HEK293T (cell line): Measurements from ENCODE around the gene TAAR8.

Experiments
- ARNT ChIP-seq: fragments of 450-650 bp; IDR thresholded peaks from 2 replicates; pipeline ENCODE4 v1.6.1; 2017; ENCODE audit warnings: mild to moderate bottlenecking
- BHLHE40 ChIP-seq: fragments of 450-650 bp; IDR thresholded peaks from 2 replicates; pipeline ENCODE4 v1.6.1; 2016; ENCODE audit warnings: mild to moderate bottlenecking, moderate library complexity, borderline replicate concordance
- FOXA1 ChIP-seq: fragments of 450-650 bp; IDR thresholded peaks from 2 replicates; pipeline ENCODE4 v1.6.1; 2016; ENCODE audit warnings: mild to moderate bottlenecking
- FOXM1 ChIP-seq: fragments of 450-650 bp; IDR thresholded peaks from 2 replicates; pipeline ENCODE4 v1.6.1; 2017; ENCODE audit warnings: mild to moderate bottlenecking, borderline replicate concordance
- HDGF ChIP-seq: fragments of 450-650 bp; IDR thresholded peaks from 2 replicates; pipeline ENCODE4 v1.6.1; 2017; ENCODE audit warnings: antibody characterized with exemption, borderline replicate concordance
- PKNOX1 ChIP-seq: fragments of 450-650 bp; IDR thresholded peaks from 2 replicates; pipeline ENCODE4 v1.6.1; 2016
- SP1 ChIP-seq: fragments of 450-650 bp; IDR thresholded peaks from 2 replicates; pipeline ENCODE4 v1.6.1; 2017
- SUZ12 ChIP-seq: fragments of 450-650 bp; IDR thresholded peaks from 2 replicates; pipeline ENCODE4 v1.6.1; 2016; ENCODE audit warnings: mild to moderate bottlenecking
- ZNF384 ChIP-seq: fragments of 450-650 bp; IDR thresholded peaks from 2 replicates; pipeline ENCODE4 v1.6.1; 2016

GRCh38 chr6:132590362-132590761 lies 37.9 kb downstream of the TAAR8 start:
- TF ChIP-seq ZNF384 (no peak), FOXM1 (no peak), SUZ12 (no peak), SP1 (no peak), FOXA1 (no peak), BHLHE40 (no peak), HDGF (no peak), ARNT (no peak), PKNOX1 (no peak)
